Measurements from ENCODE around the gene SLC6A3. TPM values are rescaled to one million over a fixed set of nuclear protein-coding genes. Genes with fewer than 3 reads are reported as not detected.
A peak's percentile ranks its signal among the peaks of the same experiment; 100 is the strongest.

SLC6A3 gene
- total and polyA plus RNA-seq, 2 donors (not counting 3 experiments of a cell fraction or from before 2014, with no cell fraction given) = not detected

GRCh38 chr5:1480217-1480616, 35.0 kb upstream of the SLC6A3 start:
- dilution Hi-C loops (cut with MboI; ENCODE audit: extremely low pct_ligation_motif_present, low sequenced_read_pairs) (no loop called here), intact Hi-C loops (cut with micrococcal nuclease) (no loop called here)
- no peak overlapping the region for H3K9ac ChIP-seq (replicated peaks; ENCODE audit: extremely low read depth, insufficient read depth, low read length)
- no peaks in the 10 kb centered on the region for H3K9me3 ChIP-seq (replicated peaks; ENCODE audit: control insufficient read depth, insufficient read depth, low read length)
- no peak overlapping the region for H3K4me2 ChIP-seq (ENCODE audit: insufficient read depth, low read length)
- no peaks in the 10 kb centered on the region for H3K9me1 ChIP-seq (replicated peaks; ENCODE audit: control insufficient read depth, extremely low read depth, insufficient read depth, low read length)
- H3K27me3 ChIP-seq (ENCODE audit: control insufficient read depth in 2 of 2, insufficient read depth in 2 of 2, low read length in 2 of 2) = no peaks in the 10 kb centered on the region
- no peak overlapping the region for H3K4me3 ChIP-seq (replicated peaks in 1 of 3; ENCODE audit: insufficient read depth in 1 of 3, low read depth in 1 of 3, low read length in 3 of 3)
- H2AFZ ChIP-seq (ENCODE audit: low read depth, low read length) = no peak overlapping the region
- TF ChIP-seq MYC (IDR thresholded peaks at IDR 0.05; ENCODE audit: low read depth, low read length) (no peak), POLR2AphosphoS5 (IDR thresholded peaks at IDR 0.05; ENCODE audit: insufficient read depth, low read depth, low read length) (no peak), MAX (IDR thresholded peaks at IDR 0.05; ENCODE audit: insufficient read depth, insufficient read length) (no peak)
- TF ChIP-seq, protein P1, sequence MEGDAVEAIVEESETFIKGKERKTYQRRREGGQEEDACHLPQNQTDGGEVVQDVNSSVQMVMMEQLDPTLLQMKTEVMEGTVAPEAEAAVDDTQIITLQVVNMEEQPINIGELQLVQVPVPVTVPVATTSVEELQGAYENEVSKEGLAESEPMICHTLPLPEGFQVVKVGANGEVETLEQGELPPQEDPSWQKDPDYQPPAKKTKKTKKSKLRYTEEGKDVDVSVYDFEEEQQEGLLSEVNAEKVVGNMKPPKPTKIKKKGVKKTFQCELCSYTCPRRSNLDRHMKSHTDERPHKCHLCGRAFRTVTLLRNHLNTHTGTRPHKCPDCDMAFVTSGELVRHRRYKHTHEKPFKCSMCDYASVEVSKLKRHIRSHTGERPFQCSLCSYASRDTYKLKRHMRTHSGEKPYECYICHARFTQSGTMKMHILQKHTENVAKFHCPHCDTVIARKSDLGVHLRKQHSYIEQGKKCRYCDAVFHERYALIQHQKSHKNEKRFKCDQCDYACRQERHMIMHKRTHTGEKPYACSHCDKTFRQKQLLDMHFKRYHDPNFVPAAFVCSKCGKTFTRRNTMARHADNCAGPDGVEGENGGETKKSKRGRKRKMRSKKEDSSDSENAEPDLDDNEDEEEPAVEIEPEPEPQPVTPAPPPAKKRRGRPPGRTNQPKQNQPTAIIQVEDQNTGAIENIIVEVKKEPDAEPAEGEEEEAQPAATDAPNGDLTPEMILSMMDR (IDR thresholded peaks at IDR 0.05; ENCODE audit: extremely low read depth in 1 of 2, insufficient read depth in 1 of 2, low read depth in 1 of 2, low read length in 2 of 2) = no peak
- DNase-seq (ENCODE audit: low read depth, low spot score) (no peak), FAIRE-seq (no peak)
- peaks cover 4 to 16% of the 10 kb centered on the region in 2 experiments for H3K36me3 ChIP-seq (ENCODE audit: control insufficient read depth in 2 of 2, extremely low read depth in 1 of 2, insufficient read depth in 2 of 2, low read length in 2 of 2)
- POLR2A ChIA-PET = no interaction called here
- H3K27ac ChIP-seq (ENCODE audit: insufficient read depth, low read depth, low read length) = no peak overlapping the region
- no peaks in the 10 kb centered on the region for H4K20me1 ChIP-seq (replicated peaks; ENCODE audit: control insufficient read depth, extremely low read depth, insufficient read depth, low read length)
- CTCF ChIA-PET = interaction anchor here (0.6 to 1.9 kb wide), 13 partner anchors 10 to 165 kb away, joined by 3 to 10 read pairs (median 3); no protein-coding TSS in a partner anchor
- BruUV-seq (replicated peaks) = no TSS peak
- no peaks in the 10 kb centered on the region for H3K79me2 ChIP-seq (ENCODE audit: control insufficient read depth, insufficient read depth, low read length)
- H3K4me1 ChIP-seq (ENCODE audit: control insufficient read depth, extremely low read depth, insufficient read depth, low read length) = no peaks in the 10 kb centered on the region

GRCh38 chr5:1479581-1480188, 34.4 kb upstream of the SLC6A3 start:
- POLR2A ChIA-PET = no interaction called here
- TF ChIP-seq JUN (IDR thresholded peaks at IDR 0.05; ENCODE audit: borderline replicate concordance, insufficient read depth, insufficient read length, low read depth) (no peak), POLR2AphosphoS5 (IDR thresholded peaks at IDR 0.05; ENCODE audit: insufficient read depth, low read depth, low read length) (no peak)
- TF ChIP-seq, protein P1 (IDR thresholded peaks at IDR 0.05; ENCODE audit: extremely low read depth in 1 of 2, insufficient read depth in 1 of 2, low read depth in 1 of 2, low read length in 2 of 2) = peak; percentile 70 to 77
- no peaks in the 10 kb centered on the region for H3K27me3 ChIP-seq (ENCODE audit: control insufficient read depth in 2 of 2, insufficient read depth in 2 of 2, low read length in 2 of 2)
- no peaks in the 10 kb centered on the region for H3K79me2 ChIP-seq (ENCODE audit: control insufficient read depth, insufficient read depth, low read length)
- dilution Hi-C loops (cut with MboI; ENCODE audit: extremely low pct_ligation_motif_present, low sequenced_read_pairs) = no loop called here
- no peaks in the 10 kb centered on the region for H3K9me1 ChIP-seq (replicated peaks; ENCODE audit: control insufficient read depth, extremely low read depth, insufficient read depth, low read length)
- no peaks in the 10 kb centered on the region for H3K9me3 ChIP-seq (replicated peaks; ENCODE audit: control insufficient read depth, insufficient read depth, low read length)
- intact Hi-C loops (cut with micrococcal nuclease) = loop anchor here (1.0 kb wide), 2 partner anchors 162 to 166 kb away; no protein-coding TSS in a partner anchor
- no peak overlapping the region for H3K9ac ChIP-seq (replicated peaks; ENCODE audit: extremely low read depth, insufficient read depth, low read length)
- H4K20me1 ChIP-seq (replicated peaks; ENCODE audit: control insufficient read depth, extremely low read depth, insufficient read depth, low read length) = no peaks in the 10 kb centered on the region
- H3K4me3 ChIP-seq (replicated peaks in 1 of 3; ENCODE audit: insufficient read depth in 1 of 3, low read depth in 1 of 3, low read length in 3 of 3) = no peak overlapping the region
- no peak overlapping the region for H2AFZ ChIP-seq (ENCODE audit: low read depth, low read length)
- H3K36me3 ChIP-seq (ENCODE audit: control insufficient read depth in 2 of 2, extremely low read depth in 1 of 2, insufficient read depth in 2 of 2, low read length in 2 of 2) = peaks cover 4 to 19% of the 10 kb centered on the region in 2 experiments
- CTCF ChIA-PET = interaction anchor here (0.6 to 1.9 kb wide), 14 partner anchors 9 to 165 kb away, joined by 3 to 10 read pairs (median 3); no protein-coding TSS in a partner anchor
- no peak overlapping the region for H3K4me2 ChIP-seq (ENCODE audit: insufficient read depth, low read length)
- FAIRE-seq = no peak
- peak; percentile 27 for DNase-seq (ENCODE audit: low read depth, low spot score)
- no peak overlapping the region for H3K27ac ChIP-seq (ENCODE audit: insufficient read depth, low read depth, low read length)
- no peaks in the 10 kb centered on the region for H3K4me1 ChIP-seq (ENCODE audit: control insufficient read depth, extremely low read depth, insufficient read depth, low read length)
- no TSS peak for BruUV-seq (replicated peaks)
